ENCODE data around the gene ADGRG1. TPM values are rescaled to one million over a fixed set of nuclear protein-coding genes. Genes with fewer than 3 reads are reported as not detected.

The ADGRG1 gene
- total RNA-seq, 2 donors from 2014 or later = 0.64 TPM

- WGBS, 2 experiments (ENCODE audit: insufficient coverage in 1 of 2, insufficient read length in 1 of 2) = 87 to 89% methylated on average over 8 to 9 of the region's 9 CpGs
- H3K27ac ChIP-seq (ENCODE audit: low read depth, low read length) = no peak overlapping the region
- H3K9me3 Mint-ChIP-seq = no peaks in the 10 kb centered on the region
Observed at GRCh38 chr16:57643910-57644309, 15.5 kb downstream of the ADGRG1 start.

GRCh38 chr16:57644383-57645014, 16.1 kb downstream of the ADGRG1 start:
- no peak for TF ChIP-seq CTCF (conservative IDR thresholded peaks at IDR 0.05)
- Mint-ChIP-seq H3K4me3 (no peak overlapping the region), H3K4me1 (no peaks in the 10 kb centered on the region), H3K27ac (no peak overlapping the region), H3K27me3 (ENCODE audit: insufficient read depth) (peaks cover 10% of the 10 kb centered on the region), H3K9me3 (no peaks in the 10 kb centered on the region), H3K36me3 (ENCODE audit: low read depth) (no peaks in the 10 kb centered on the region)
- H3K9me3 ChIP-seq (ENCODE audit: control insufficient read depth, low read length) = no peaks in the 10 kb centered on the region
- H3K27ac ChIP-seq (ENCODE audit: low read depth, low read length) = no peak overlapping the region
- H3K9ac ChIP-seq (ENCODE audit: extremely low read depth, low read length, poor library complexity, severe bottlenecking) = no peak overlapping the region
- H3K4me3 ChIP-seq (ENCODE audit: low read length) = no peak overlapping the region
- H3K27me3 ChIP-seq (ENCODE audit: control insufficient read depth, insufficient read depth, low read length, poor library complexity, severe bottlenecking) = peaks cover 5% of the 10 kb centered on the region
- no peaks in the 10 kb centered on the region for H3K36me3 ChIP-seq (ENCODE audit: control insufficient read depth, insufficient read depth, low read length)
- no peaks in the 10 kb centered on the region for H3K4me1 ChIP-seq (ENCODE audit: control insufficient read depth, insufficient read depth, low read length)
- DNase-seq = no peak
- WGBS, 2 experiments (ENCODE audit: insufficient coverage in 1 of 2, insufficient read length in 1 of 2) = 88 to 89% methylated on average over 5 to 11 of the region's 11 CpGs

More at GRCh38 chr16:57643910-57644309, 15.5 kb downstream of the ADGRG1 start:
- no peak overlapping the region for H3K4me3 Mint-ChIP-seq
- no peak for TF ChIP-seq CTCF (conservative IDR thresholded peaks at IDR 0.05)
- Histone ChIP-seq H3K9me3 (ENCODE audit: control insufficient read depth, low read length) (no peaks in the 10 kb centered on the region), H3K4me1 (ENCODE audit: control insufficient read depth, insufficient read depth, low read length) (no peaks in the 10 kb centered on the region), H3K4me3 (ENCODE audit: low read length) (no peak overlapping the region), H3K9ac (ENCODE audit: extremely low read depth, low read length, poor library complexity, severe bottlenecking) (no peak overlapping the region), H3K27me3 (ENCODE audit: control insufficient read depth, insufficient read depth, low read length, poor library complexity, severe bottlenecking) (peaks cover 7% of the 10 kb centered on the region), H3K36me3 (ENCODE audit: control insufficient read depth, insufficient read depth, low read length) (no peaks in the 10 kb centered on the region)
- no peak overlapping the region for H3K27ac Mint-ChIP-seq
- peaks cover 10% of the 10 kb centered on the region for H3K27me3 Mint-ChIP-seq (ENCODE audit: insufficient read depth)
- H3K36me3 Mint-ChIP-seq (ENCODE audit: low read depth) = no peaks in the 10 kb centered on the region
- DNase-seq = no peak
- H3K4me1 Mint-ChIP-seq = no peaks in the 10 kb centered on the region

DNA sequence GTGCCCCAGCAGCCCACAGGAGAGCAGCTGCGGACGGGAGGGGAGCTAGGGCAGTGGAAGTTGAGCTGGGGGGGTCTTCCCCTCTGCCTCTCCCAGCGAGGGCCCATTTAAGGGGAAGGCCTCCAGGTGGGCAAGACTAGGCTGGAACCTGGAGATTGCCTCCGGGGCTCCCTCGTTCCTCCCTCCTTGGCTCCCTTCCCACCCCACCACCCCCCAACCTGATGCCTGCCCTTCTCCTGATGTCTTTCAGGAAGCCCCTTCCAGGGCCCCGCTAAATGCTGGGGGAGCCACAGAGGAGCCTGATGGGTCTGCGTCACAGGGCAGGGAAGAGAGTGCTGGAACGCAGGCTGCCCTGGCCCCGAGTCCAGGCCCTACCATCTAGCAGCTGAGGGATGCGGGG, 16.7 kb downstream of the ADGRG1 start:
- Histone ChIP-seq H3K4me1 (ENCODE audit: control insufficient read depth, insufficient read depth, low read length) (no peaks in the 10 kb centered on the region), H3K36me3 (ENCODE audit: control insufficient read depth, insufficient read depth, low read length) (no peaks in the 10 kb centered on the region), H3K9ac (ENCODE audit: extremely low read depth, low read length, poor library complexity, severe bottlenecking) (no peak overlapping the region), H3K4me3 (ENCODE audit: low read length) (no peak overlapping the region), H3K27me3 (ENCODE audit: control insufficient read depth, insufficient read depth, low read length, poor library complexity, severe bottlenecking) (no peaks in the 10 kb centered on the region), H3K27ac (ENCODE audit: low read depth, low read length) (no peak overlapping the region), H3K9me3 (ENCODE audit: control insufficient read depth, low read length) (no peaks in the 10 kb centered on the region)
- H3K27me3 Mint-ChIP-seq (ENCODE audit: insufficient read depth) = peaks cover 8% of the 10 kb centered on the region
- no peaks in the 10 kb centered on the region for H3K4me1 Mint-ChIP-seq
- H3K4me3 Mint-ChIP-seq = no peak overlapping the region
- 74 to 92% methylated on average over 5 to 10 of the region's 10 CpGs for WGBS, 2 experiments (ENCODE audit: insufficient coverage in 1 of 2, insufficient read length in 1 of 2)
- H3K27ac Mint-ChIP-seq = no peak overlapping the region
- no peak for DNase-seq
- no peak for TF ChIP-seq CTCF (conservative IDR thresholded peaks at IDR 0.05)
- H3K9me3 Mint-ChIP-seq = no peaks in the 10 kb centered on the region
- H3K36me3 Mint-ChIP-seq (ENCODE audit: low read depth) = no peaks in the 10 kb centered on the region

All from endodermal cell (in vitro differentiated cells).